ENCODE data around the gene MT1X.

MT1X gene

GRCh38 chr16:56637814-56638750, 44.2 kb upstream of the MT1X start, which contains the start of gene MT1A:
Gene MT1A, plus strand, starts transcription at chr16:56638666. Its CDS starts 73 bp downstream, at chr16:56638739.
- no peak for TF ChIP-seq CTCF (IDR thresholded peaks at IDR 0.05)

DNA sequence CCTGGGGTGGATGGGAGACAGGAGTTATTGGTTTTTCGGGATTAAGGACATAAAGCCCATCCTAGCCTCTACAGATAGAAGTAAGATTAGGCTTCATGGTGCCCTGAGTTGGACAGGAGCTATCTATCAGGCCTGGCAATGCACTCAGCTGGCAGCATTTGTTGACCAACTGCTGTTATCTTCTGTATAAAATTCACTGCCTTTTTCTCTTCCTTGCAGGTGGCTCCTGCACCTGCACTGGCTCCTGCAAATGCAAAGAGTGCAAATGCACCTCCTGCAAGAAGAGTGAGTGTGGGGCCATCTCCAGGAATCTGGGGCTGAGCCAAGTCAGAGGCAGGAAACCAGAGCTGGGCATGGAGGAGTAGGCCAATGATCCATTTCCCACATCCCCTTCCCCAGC, 43.2 kb upstream of the MT1X start:
- no peak for TF ChIP-seq CTCF (IDR thresholded peaks at IDR 0.05)

DNA sequence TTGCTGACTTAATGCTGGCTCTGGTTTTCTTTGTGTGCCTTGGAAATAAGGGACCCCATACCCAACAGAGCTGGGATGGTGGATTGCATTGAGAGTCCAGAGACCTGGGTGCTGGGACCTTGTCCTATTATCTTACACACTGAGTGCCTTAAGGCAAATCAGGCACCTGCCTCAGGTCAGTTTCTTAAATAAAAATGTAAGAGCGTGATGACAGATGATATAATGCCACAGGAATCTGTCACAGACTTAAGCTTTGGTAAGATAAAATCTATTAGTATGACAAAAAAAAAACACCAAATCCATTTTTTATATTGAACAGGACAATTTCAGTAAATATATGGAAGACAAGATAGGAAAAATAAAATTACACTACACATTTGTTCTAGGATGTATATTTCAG, 42.2 kb upstream of the MT1X start:
- TF ChIP-seq CTCF (IDR thresholded peaks at IDR 0.05) = no peak

- no peak for TF ChIP-seq CTCF (IDR thresholded peaks at IDR 0.05)
These were observed 41.1 kb upstream of the MT1X start for GRCh38 chr16:56641166-56641565.

- peak; percentile 55 for TF ChIP-seq CTCF (IDR thresholded peaks at IDR 0.05)
These were observed 39.0 kb upstream of the MT1X start for GRCh38 chr16:56643080-56643778.

GRCh38 chr16:56643833-56644232, 38.4 kb upstream of the MT1X start:
- no peak for TF ChIP-seq CTCF (IDR thresholded peaks at IDR 0.05)

DNA sequence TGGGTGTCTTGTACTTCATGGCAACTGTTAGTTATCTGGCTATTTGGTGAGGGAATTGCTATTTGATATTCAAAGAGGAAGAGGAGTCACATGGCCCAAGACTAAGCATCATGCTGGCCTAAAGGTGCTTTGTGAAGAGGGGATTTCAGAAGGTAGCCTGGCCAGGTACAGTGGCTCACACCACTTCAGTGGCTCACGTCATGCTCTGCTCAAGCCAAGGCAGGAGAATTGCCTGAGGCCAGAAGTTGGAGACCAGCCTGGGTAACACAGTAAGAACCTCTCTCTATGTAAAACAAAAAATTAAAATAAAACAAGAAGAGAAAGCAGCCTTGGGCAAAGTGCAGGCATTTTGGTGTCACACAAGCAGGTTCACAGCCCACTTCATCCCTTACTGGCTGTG, 37.0 kb upstream of the MT1X start:
- no peak for TF ChIP-seq CTCF (IDR thresholded peaks at IDR 0.05)

All from LNCAP (cell line).